ENCODE data around the gene BROX.

BROX gene

GRCh38 chr1:222781251-222781650, 68.9 kb downstream of the BROX start:
- DNase-seq, result no peak

- no peak for DNase-seq
Measured at GRCh38 chr1:222783051-222783450, 70.7 kb downstream of the BROX start.

GRCh38 chr1:222784371-222784770, 72.0 kb downstream of the BROX start:
- DNase-seq, result no peak
